Measurements from ENCODE around the gene DARS2.

GRCh38 chr1:173884701-173885100 lies 60.2 kb downstream of the DARS2 start:
- TF ChIP-seq CTCF (IDR thresholded peaks at IDR 0.05) (no peak), EP300 (IDR thresholded peaks at IDR 0.05) (no peak)
